ENCODE data around the gene HSD11B1. TPM values are rescaled to one million over a fixed set of nuclear protein-coding genes. Genes with fewer than 3 reads are reported as not detected.
"Not testable (repeated sequence)": the region's sequence is repeated elsewhere in the genome, so short reads cannot be mapped to it uniquely, and the experiment has no call there.

HSD11B1 gene
- total RNA-seq, 1 donor from 2014 or later = 0.75 TPM

- no peak for DNase-seq (ENCODE audit: low read depth)
- no peak overlapping the region for H3K4me3 ChIP-seq (ENCODE audit: low read depth, low read length)
- no peak for TF ChIP-seq CTCF (conservative IDR thresholded peaks at IDR 0.05; ENCODE audit: low read depth, low read length)
These were observed 15.2 kb upstream of the HSD11B1 start for GRCh38 chr1:209689477-209689876.

DNA sequence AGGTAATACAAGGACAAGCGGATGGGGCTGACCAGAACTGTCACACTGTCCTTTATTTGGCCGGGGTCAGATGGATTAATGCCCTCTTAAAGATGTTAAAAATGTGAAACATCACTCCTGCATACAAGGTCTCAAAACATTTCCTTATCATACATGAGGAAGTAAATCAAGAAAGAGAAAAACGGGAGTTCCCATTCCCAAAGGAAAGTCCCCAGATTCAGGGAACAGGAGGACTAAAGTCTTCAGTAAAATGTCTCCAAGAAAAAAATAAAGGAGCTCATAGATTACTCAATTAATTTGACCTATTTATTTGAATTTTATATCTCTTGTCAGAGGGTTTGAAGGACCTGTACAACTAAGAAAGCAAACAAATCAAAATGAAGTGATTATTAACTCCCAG is 13.4 kb upstream of the HSD11B1 start:
- H3K4me3 ChIP-seq (ENCODE audit: low read depth, low read length) = no peak overlapping the region
- no peak for DNase-seq (ENCODE audit: low read depth)
- TF ChIP-seq CTCF (conservative IDR thresholded peaks at IDR 0.05; ENCODE audit: low read depth, low read length) = no peak

- DNase-seq (ENCODE audit: low read depth) = no peak
- no peak for TF ChIP-seq CTCF (conservative IDR thresholded peaks at IDR 0.05; ENCODE audit: low read depth, low read length)
- H3K4me3 ChIP-seq (ENCODE audit: low read depth, low read length) = no peak overlapping the region
These were observed 12.3 kb upstream of the HSD11B1 start for GRCh38 chr1:209692296-209692695.

DNA sequence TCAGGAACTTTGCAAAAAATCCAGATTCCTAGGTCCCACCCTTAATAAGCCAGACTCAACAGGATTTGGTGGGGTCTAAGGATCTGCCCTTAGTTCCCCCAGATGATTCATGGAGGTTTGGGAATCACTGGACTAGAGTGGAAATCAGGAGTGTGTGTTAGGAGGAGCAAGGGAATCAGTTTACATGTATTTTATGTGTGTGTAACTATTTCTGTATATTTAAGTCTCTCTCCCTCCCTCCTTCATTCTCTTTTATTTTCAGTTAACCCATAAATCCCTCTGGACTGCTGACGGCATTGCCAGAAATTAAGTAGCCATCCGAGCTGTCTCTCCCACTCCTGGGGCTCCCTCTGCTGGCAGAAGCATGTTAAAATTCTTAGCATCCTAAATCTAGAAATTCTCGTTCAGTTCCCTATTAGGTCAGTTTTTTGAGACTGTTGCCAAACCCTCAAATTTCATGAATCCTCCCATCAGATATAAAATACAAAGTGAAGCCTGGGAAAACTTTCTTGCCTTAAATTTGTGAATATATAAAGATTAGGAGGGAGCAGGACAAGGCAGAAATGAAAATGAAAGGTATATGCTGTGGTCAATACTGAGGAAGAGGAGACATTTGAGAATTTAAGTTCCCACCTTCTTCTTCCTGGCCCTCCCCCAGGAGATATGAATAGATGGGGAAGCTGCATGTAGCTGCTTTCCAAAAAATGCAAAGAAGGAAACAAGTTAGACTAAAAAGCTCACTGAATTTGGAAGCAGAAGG is 11.7 kb upstream of the HSD11B1 start:
- no peak overlapping the region for H3K4me3 ChIP-seq (ENCODE audit: low read depth, low read length)
- TF ChIP-seq CTCF (conservative IDR thresholded peaks at IDR 0.05; ENCODE audit: low read depth, low read length) = peak; percentile 94

GRCh38 chr1:209696673-209697072 is 8.0 kb upstream of the HSD11B1 start:
- no peak overlapping the region for H3K4me3 ChIP-seq (ENCODE audit: low read depth, low read length)
- no peak for DNase-seq (ENCODE audit: low read depth)
- TF ChIP-seq CTCF (conservative IDR thresholded peaks at IDR 0.05; ENCODE audit: low read depth, low read length) = no peak

More for the DNA sequence above, 11.7 kb upstream of the HSD11B1 start:
- DNase-seq (ENCODE audit: low read depth) = no peak

GRCh38 chr1:209697126-209697525 is 7.5 kb upstream of the HSD11B1 start:
- no peak for TF ChIP-seq CTCF (conservative IDR thresholded peaks at IDR 0.05; ENCODE audit: low read depth, low read length)
- no peak for DNase-seq (ENCODE audit: low read depth)
- H3K4me3 ChIP-seq (ENCODE audit: low read depth, low read length) = no peak overlapping the region

GRCh38 chr1:209700686-209701085 is 4.0 kb upstream of the HSD11B1 start:
- not testable (repeated sequence) for DNase-seq (ENCODE audit: low read depth); H3K4me3 ChIP-seq (ENCODE audit: low read depth, low read length)

All from epithelial cell of proximal tubule (primary cell).